Erythroblast (primary cell): ENCODE data around the gene CCR7.
"Not testable (repeated sequence)": the region's sequence is repeated elsewhere in the genome, so short reads cannot be mapped to it uniquely, and the experiment has no call there.

Experiments
- DNase-seq, 2 experiments: peaks; one replicate each; lab custom pipeline; 2025; lab: John Stamatoyannopoulos, UW
- GATA1 ChIP-seq: IDR thresholded peaks from 2 replicates; pipeline ENCODE4 v1.6.1; 2011; ENCODE audit warnings: low read depth, mild to moderate bottlenecking, control low read depth, low read length, moderate library complexity
- POLR2A ChIP-seq: IDR thresholded peaks from 2 replicates; pipeline ENCODE4 v1.6.1; 2011; ENCODE audit warnings: mild to moderate bottlenecking, low read length

Gene CCR7

DNA sequence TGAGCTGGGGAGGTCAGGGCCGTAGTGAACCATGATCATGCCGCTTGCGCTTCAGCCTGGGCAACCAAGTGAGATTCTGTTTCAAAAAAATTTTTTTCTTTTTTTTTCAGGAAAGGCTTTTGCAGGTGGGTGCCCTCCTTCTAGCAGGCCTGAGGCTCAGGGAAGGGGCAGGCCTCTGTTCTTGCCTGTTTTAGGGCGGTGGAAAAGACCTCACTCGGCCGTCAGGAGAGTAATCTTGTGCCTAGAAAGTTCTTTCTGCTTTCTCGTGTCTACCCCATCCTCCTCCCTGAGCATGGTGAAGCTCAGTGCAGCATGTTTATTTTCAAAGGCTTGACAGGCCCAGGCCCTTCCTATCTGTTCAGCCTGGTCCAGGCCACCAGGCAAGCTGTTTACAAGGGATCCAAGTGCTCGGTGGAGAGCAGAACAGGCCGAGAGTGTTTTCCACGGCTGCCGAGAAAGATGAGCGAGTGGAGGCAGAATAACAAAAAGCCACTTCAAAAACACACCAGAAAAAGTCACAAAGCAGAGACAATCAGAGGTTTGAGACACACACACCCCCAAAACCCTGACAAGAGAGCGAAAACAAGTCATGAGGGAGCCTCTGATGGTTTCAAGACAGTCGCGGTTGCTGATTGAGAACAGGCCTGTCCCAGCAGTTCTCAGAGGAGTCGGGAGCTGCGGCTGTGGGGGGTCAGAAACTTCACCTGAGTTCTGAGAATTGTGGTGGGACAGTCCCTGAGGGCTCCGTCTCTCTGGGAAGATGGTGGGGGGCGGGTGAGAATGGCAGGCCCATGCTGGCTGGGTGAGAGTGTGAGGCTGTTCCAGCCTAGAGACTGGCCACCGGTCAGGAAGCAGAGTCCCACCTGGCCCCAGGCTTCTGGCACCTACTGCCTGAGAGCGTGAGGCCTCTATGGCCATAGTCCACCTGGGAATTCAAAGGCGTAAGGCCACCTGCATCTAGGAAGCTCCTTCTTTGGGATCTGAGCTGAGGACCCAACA, 37.5 kb upstream of the CCR7 start:
- DNase-seq, result no peak
- TF ChIP-seq GATA1 (no peak), POLR2A (no peak)

- no peak for DNase-seq
- no peak for TF ChIP-seq GATA1
These were observed 35.3 kb upstream of the CCR7 start for GRCh38 chr17:40600486-40601046.

- no peak for TF ChIP-seq POLR2A
- TF ChIP-seq GATA1, result no peak
- no peak for DNase-seq
These were observed 34.1 kb upstream of the CCR7 start for GRCh38 chr17:40599468-40599763.

GRCh38 chr17:40598619-40599467, 33.6 kb upstream of the CCR7 start:
- no peak for DNase-seq
- TF ChIP-seq POLR2A, result no peak
- no peak for TF ChIP-seq GATA1

DNA sequence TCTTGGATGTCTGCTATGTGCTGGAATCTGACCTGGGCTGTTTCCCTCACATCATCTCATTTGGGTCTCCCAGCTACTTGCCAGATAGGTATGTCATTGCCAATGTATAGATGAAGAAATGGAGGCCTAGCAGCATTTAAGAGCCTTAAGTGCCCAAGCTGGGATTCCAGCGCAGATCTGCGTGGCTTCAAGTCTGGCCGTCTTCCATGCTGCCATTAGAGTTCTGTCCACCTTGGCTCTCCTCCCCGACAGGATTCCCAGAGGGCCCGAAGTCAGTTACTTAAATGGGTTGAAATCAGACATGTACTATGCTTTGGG, 33.0 kb upstream of the CCR7 start:
- TF ChIP-seq GATA1 (no peak), POLR2A (no peak)
- no peak for DNase-seq

DNA sequence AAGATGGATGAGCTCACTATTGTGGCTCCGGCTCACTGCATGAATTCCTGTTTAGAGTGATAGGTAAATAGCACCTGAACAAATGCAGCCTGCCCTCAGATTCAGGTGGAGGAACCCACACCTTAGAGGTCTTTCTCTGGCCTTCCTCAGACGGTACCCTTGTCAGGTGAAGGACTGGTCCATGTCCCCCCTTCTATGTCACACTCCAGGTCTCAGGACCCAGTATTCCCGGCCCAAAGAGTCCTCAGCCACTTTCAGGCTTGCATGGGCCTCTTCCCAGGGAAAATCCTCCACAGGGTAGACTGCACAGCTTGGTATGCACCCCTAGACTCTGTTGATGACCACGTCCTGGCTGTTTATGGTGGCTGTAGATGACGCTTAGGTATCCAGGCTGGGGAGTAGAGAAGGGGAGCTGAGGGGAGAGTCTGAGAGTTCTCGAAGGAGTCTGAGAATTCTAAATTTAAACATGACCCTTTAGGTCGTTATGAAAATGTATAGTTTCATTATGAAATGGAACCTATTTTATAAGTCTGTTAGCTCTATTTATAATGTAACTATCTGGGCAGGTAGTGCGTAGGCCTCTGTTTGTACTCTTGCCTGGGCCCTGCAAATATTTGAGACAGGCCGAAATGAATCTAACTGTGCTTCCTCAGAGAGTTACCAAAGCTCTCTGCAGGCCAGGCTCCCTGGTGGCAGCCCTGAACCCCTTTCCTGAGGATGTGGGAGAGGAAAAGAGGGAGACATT, 32.5 kb upstream of the CCR7 start:
- TF ChIP-seq GATA1, result no peak
- no peak for TF ChIP-seq POLR2A
- DNase-seq, result no peak

GRCh38 chr17:40597156-40597555, 31.9 kb upstream of the CCR7 start:
- no peak for DNase-seq
- TF ChIP-seq GATA1 (no peak), POLR2A (no peak)

- peak; percentile 28 to 38 for DNase-seq
- no peak for TF ChIP-seq POLR2A
- TF ChIP-seq GATA1, result no peak
These were observed 31.1 kb upstream of the CCR7 start for GRCh38 chr17:40596261-40596919.

- TF ChIP-seq POLR2A (no peak), GATA1 (no peak)
- no peak for DNase-seq
These were observed 25.5 kb upstream of the CCR7 start for GRCh38 chr17:40590742-40591141.

GRCh38 chr17:40588552-40588951, 23.3 kb upstream of the CCR7 start:
- TF ChIP-seq GATA1, result no peak
- no peak for TF ChIP-seq POLR2A
- DNase-seq, result no peak

- not testable (repeated sequence) for DNase-seq
These were observed 21.0 kb upstream of the CCR7 start for GRCh38 chr17:40586264-40586663.

DNA sequence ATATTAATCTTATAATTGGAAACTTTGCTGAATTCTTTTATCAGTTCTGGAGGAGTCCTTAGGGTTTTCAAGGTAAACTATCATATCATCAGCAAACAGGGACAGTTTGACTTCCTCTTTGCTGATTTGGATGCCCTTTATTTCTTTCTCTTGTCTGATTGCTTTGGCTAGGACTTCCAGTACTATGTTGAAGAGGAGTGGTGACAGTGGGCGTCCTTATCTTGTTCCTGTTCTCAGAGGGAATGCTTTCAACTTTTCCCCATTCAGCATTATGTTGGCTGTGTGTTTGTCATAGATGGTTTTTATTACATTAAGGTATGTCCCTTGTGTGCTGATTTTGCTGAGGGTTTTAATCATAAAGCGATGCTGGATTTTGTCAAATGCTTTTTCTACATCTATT, 19.7 kb upstream of the CCR7 start:
- not testable (repeated sequence) for DNase-seq

GRCh38 chr17:40582328-40582901, 17.1 kb upstream of the CCR7 start:
- TF ChIP-seq POLR2A, result no peak
- TF ChIP-seq GATA1, result no peak
- DNase-seq, result no peak
